ENCODE measurements around the gene RGCC.
"Not testable (repeated sequence)": the region's sequence is repeated elsewhere in the genome, so short reads cannot be mapped to it uniquely, and the experiment has no call there.

- not testable (repeated sequence) for TF ChIP-seq CTCF, POLR2A (IDR thresholded peaks at IDR 0.05)
Measured at GRCh38 chr13:41504657-41505056, 47.3 kb downstream of the RGCC start.
